ENCODE results near the gene CYP4F2. TPM values are rescaled to one million over a fixed set of nuclear protein-coding genes. Genes with fewer than 3 reads are reported as not detected.
"Not testable (repeated sequence)": the region's sequence is repeated elsewhere in the genome, so short reads cannot be mapped to it uniquely, and the experiment has no call there.

The CYP4F2 gene
- total RNA-seq, 2 donors from 2014 or later = 16.4 to 22.5 TPM

GRCh38 chr19:15829306-15829698 is 68.6 kb downstream of the CYP4F2 start:
- intact Hi-C loops (cut with DNase I) = no loop called here
- Histone ChIP-seq H3K27me3 (replicated peaks; ENCODE audit: insufficient read depth) (no peaks in the 10 kb centered on the region), H3K4me1 (replicated peaks) (no peaks in the 10 kb centered on the region), H3K27ac (no peak overlapping the region), H3K36me3 (no peaks in the 10 kb centered on the region), H3K4me3 (no peak overlapping the region), H3K9me3 (no peaks in the 10 kb centered on the region)
- no peak for TF ChIP-seq POLR2AphosphoS5 (IDR thresholded peaks at IDR 0.05)
- no peak for TF ChIP-seq POLR2A (IDR thresholded peaks at IDR 0.05)
- no peak for TF ChIP-seq CTCF (IDR thresholded peaks at IDR 0.05)
- DNase-seq (ENCODE audit: low spot score) = no peak
- WGBS = 91% methylated on average over 10 of the region's 10 CpGs

GRCh38 chr19:15828611-15829305 is 69.1 kb downstream of the CYP4F2 start:
- H3K27me3 ChIP-seq (replicated peaks; ENCODE audit: insufficient read depth); H3K36me3 ChIP-seq; intact Hi-C loops (cut with DNase I); H3K27ac ChIP-seq; DNase-seq (ENCODE audit: low spot score); H3K4me3 ChIP-seq; H3K4me1 ChIP-seq (replicated peaks); H3K9me3 ChIP-seq: not testable (repeated sequence)
- WGBS = 61% methylated on average over 13 of the region's 13 CpGs

- Histone ChIP-seq H3K36me3 (no peaks in the 10 kb centered on the region), H3K27me3 (replicated peaks; ENCODE audit: insufficient read depth) (no peaks in the 10 kb centered on the region), H3K27ac (no peak overlapping the region), H3K4me1 (replicated peaks) (no peaks in the 10 kb centered on the region), H3K9me3 (no peaks in the 10 kb centered on the region), H3K4me3 (no peak overlapping the region)
- DNase-seq (ENCODE audit: low spot score) = no peak
- intact Hi-C loops (cut with DNase I) = no loop called here
- 55% methylated on average over 7 of the region's 7 CpGs for WGBS
- TF ChIP-seq CTCF (IDR thresholded peaks at IDR 0.05) (no peak), POLR2A (IDR thresholded peaks at IDR 0.05) (no peak), POLR2AphosphoS5 (IDR thresholded peaks at IDR 0.05) (no peak)
These were observed 69.7 kb downstream of the CYP4F2 start for GRCh38 chr19:15828121-15828610.

Small RNAs within 50 kb of the gene (small RNA-seq; reads per million reads assigned to genes)
- 0 reads per million in 2 donors for gene CYP4F36P

Other genes starting within 250 kb of the CYP4F2 start
- gene CYP4F12, start 225.0 kb downstream of the CYP4F2 start, total RNA-seq = 10 to 100 TPM in 1 of 2 donors, 1 to 10 TPM in 1; 6.9 to 50.9 TPM
- gene OR10H2, start 170.1 kb downstream of the CYP4F2 start, total RNA-seq = not detected
- not detected for gene OR10H3, start 160.1 kb downstream of the CYP4F2 start, total RNA-seq
- not detected for gene OR10H5, start 110.4 kb downstream of the CYP4F2 start, total RNA-seq
- gene OR10H1, start 82.4 kb downstream of the CYP4F2 start, total RNA-seq = under 1 TPM; 0.64 to 0.97 TPM
- gene CYP4F11, start 36.5 kb upstream of the CYP4F2 start, total RNA-seq = 10 to 100 TPM; 12.7 to 20.8 TPM
- gene OR10H4, start 50.9 kb upstream of the CYP4F2 start, total RNA-seq = not detected
- 100 to 1,000 TPM; 379 TPM for gene TPM4, start 178.4 kb upstream of the CYP4F2 start, total RNA-seq
- gene RAB8A, start 213.8 kb upstream of the CYP4F2 start, total RNA-seq = 10 to 100 TPM; 67.8 to 70.5 TPM
- 10 to 100 TPM; 12.6 to 13.5 TPM for gene HSH2D, start 245.6 kb upstream of the CYP4F2 start, total RNA-seq